DMS 273 (cell line): ENCODE measurements around the gene ABHD16A.

Experiments
- DNase-seq: peaks from one replicate; lab custom pipeline; 2025; ENCODE audit not compliant: unreplicated experiment; lab: John Stamatoyannopoulos, UW

The ABHD16A gene

GRCh38 chr6:31690231-31691077, 12.7 kb downstream of the ABHD16A start:
- no peak for DNase-seq

DNA sequence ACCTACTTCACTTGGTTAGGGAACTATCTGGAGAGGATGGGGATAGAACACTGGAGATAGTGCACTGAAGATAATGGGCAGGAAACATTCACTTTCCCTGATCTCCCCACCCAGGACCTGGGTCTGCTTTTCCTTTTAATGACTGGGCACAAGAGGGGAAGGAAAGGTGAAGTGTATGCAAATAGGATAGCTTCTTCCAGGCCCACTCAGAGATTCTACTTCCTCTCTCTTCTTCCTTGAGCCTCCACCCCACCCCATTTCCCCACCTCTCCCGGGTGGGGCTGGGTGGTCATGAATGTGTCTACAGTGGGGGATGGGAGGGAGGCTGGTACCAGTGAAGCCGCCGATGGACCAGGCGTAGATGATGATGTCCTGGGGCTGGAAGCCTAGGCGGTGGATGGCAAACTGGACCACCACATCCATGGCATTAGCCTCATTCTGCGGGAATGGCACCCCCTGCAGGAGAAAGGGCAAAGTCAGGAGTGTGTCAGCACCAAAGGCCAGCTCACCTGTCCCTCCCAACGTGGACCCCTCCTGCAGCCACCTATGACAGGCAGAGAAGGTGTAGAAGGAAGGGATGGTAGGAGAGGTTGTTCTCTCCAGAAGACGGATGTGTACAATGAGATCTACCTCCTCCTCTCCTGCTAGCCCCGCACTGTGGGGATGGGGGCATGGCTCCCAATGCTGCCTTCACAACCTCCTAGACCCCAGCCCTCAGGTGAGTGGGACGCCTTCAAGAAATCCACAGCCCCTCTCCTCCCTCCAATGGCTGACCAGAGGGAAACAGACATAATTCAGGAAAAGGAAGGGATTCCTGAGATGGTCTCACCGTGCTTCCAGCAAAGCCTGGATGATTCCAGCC, 13.6 kb downstream of the ABHD16A start:
- no peak for DNase-seq

DNA sequence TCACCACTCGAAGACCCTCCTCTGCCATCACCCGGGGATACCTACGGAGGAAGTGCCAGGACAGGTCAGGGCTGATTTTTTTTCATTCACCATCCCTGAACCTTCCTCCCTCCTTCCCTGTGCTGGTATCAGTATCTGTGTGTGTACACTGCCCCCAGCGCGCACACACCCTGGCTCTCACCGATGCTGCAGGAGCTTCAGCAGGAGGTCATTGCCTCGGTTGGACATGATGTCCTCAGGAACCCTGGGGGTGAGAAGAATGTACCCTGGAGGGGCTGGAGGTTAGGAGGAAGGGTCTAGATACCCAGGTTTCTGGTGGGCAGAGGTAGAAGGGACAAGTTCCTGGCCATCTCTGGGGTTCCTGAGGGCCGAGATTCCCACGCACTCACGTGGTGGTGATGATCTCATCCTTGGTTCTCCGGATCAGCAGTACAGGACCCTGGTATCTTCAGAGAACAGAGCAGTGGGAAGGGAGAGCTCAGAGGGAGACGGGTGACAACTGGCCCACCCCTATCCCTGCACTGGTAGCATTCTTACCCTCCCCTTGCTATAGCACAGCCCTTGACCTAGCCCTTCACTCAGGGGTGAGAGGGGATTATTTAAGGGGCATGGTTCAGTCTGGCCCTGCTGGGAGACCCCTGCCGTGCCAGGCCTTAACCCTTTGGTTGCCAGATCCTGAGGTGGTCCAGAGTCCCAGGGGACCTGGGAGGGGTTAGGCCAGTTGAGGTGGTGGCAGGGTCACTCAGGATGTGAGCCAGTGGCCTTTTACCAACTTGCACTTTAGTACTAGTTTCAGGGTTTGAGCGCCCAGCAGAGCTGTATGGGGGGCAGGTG, 15.0 kb downstream of the ABHD16A start:
- DNase-seq = no peak

- peak; percentile 30 for DNase-seq
These were observed 15.8 kb downstream of the ABHD16A start for GRCh38 chr6:31687321-31687720.

- DNase-seq = no peak
These were observed 16.6 kb downstream of the ABHD16A start for GRCh38 chr6:31686483-31686882.

DNA sequence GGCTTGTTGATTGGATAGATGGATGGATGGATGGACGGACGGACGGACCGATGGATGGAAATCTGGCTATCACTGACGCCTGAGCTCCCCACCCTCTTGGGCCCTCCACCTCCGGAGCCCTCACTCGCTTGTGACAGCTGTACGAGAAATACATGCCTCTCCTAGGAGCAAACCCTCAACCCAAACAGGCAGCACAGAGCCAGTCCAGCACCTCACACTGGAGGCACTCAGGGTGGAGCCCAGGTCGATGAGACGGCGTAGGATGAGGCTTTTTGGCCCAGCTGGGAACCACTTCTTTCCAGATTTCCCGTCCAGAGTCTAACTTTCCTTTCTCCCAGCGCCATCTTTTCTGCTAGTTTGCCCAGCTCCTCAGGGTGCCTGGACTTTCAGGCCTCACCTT, 19.5 kb downstream of the ABHD16A start:
- no peak for DNase-seq

- peak; percentile 76 for DNase-seq
These were observed 21.9 kb downstream of the ABHD16A start for GRCh38 chr6:31681135-31681671.

DNA sequence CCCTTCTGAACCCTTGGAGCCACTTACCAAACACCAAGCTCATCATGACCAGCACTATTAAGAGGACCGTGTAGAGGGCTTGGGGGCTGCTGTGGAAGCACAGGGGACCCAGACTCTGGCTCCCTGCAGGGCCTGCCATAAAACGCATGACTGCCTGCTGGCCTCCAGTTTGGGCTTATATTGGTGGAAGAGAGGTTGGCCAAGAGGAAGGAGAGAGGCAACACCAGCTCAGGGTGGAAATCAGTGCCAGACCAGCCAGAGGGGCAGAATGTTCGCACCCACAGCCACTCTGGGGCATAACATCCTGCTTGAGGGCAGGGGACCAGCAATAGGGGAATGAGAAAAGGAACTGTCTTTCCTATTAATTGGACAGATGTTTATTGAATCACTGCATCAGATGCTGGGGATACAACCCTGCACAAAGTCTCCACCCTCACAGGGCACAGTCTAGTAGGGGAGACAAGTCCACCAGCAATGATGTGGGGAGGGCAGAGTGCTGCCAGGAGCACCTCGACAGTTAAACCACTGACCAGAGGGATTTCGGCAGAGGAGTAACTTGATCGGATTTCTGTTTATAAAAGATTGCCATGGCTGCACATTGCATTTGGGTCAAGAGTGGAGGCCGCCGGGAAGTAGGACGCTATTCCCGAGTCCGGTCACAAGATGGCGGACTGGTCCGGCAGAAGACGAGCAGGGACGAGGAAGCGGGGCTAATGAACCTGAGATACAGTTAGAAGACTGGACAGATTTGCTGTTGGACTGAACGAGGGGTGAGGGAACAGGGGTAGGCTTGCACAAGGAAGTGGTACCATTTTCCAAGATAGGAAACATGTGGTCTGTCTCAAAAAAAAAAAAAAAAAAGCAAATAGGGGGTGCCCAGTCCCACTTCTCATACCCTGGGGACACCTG, 22.6 kb downstream of the ABHD16A start, which contains the start of gene LY6G5C:
Gene LY6G5C, minus strand, starts transcription at position 842 of the 909 bp plus-strand sequence. Its CDS starts 694 bp downstream, at position 148.
- DNase-seq = peak; percentile 87

DNA sequence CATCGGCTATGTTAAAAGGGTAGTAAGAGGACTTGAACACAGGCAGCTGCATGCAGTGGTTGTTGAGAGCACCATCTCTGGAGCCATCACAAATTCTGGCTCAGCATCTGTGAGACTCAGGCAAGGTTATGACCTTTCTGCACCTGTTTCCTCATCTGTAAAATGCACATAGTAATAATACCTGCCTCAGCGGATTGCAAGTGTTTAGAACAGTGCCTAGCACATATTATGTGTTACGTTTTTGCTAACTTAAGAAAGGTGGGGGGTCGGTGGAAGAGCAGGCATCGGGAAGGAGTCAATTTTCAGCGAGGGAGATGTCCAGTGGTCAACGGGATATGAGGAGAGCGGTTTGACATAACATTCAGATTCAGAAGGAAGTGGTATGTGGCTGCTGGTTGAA, 25.2 kb downstream of the ABHD16A start:
- no peak for DNase-seq

- DNase-seq = no peak
These were observed 26.2 kb downstream of the ABHD16A start for GRCh38 chr6:31676904-31677303.

GRCh38 chr6:31676322-31676903, 26.7 kb downstream of the ABHD16A start:
- no peak for DNase-seq

DNA sequence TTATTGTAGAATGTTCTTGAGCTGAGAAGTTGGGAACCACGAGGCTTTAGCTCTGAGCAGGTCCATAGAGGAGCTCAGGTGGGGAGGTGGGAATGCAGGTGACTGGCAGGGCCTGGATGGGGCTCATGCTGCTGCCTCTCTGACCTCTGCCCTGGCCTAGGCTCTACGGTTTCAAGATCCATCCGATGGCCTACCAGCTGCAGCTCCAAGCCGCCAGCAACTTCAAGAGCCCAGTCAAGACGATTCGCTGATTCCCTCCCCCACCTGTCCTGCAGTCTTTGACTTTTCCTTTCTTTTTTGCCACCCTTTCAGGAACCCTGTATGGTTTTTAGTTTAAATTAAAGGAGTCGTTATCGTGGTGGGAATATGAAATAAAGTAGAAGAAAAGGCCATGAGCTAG, 33.4 kb downstream of the ABHD16A start, which contains the start of gene LY6G5B:
Gene LY6G5B, plus strand, starts transcription at position 301 of the 400 bp plus-strand sequence. CDS start 975 bp downstream, outside the sequence.
- no peak for DNase-seq

DNA sequence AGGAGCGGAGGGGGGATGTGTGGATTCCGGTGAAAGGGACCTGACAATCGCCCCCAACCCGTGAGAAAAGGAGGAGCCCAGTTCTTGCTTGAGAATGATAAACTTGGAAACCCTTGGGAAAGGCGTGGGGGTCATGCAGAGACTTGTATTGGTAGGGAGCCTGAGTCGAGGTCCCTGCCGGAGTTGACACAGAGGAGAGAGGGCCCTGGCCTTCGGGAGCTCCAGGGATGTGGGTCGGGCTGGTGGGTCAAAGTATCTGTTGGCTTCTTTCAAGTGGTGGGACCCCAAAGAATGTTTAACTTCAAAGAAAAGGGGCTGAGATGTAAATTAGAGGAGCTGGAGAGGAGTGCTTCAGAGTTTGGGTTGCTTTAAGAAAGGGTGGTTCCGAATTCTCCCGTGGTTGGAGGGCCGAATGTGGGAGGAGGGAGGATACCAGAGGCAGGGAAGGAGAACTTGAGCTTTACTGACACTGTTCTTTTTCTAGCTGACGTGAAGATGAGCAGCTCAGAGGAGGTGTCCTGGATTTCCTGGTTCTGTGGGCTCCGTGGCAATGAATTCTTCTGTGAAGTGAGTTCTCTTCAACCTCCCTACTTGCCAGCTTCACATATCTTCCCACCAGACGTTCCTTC, 36.7 kb downstream of the ABHD16A start:
- no peak for DNase-seq

GRCh38 chr6:31665501-31666336, 37.4 kb downstream of the ABHD16A start, which contains the start of gene CSNK2B:
CSNK2B (plus strand) TSS chr6:31666080; CDS start chr6:31666832, 752 bp downstream.
- peak; percentile 99 for DNase-seq

GRCh38 chr6:31664790-31665500, 38.2 kb downstream of the ABHD16A start, which contains the start of gene GPANK1:
GPANK1 (minus strand) TSS chr6:31664997; CDS start chr6:31664478, 519 bp downstream.
- DNase-seq = peak; percentile 98

GRCh38 chr6:31663961-31664789, 38.9 kb downstream of the ABHD16A start:
- peak; percentile 70 for DNase-seq
